Measurements from ENCODE around the gene VCAN. TPM values are rescaled to one million over a fixed set of nuclear protein-coding genes. Genes with fewer than 3 reads are reported as not detected.

Gene VCAN
- total RNA-seq = 100 to 1,000 TPM in 1 of 2 donors, 10 to 100 TPM in 1; 72.0 to 139 TPM

GRCh38 chr5:83471405-83472212 is at the start of gene VCAN:
TSS of gene VCAN (plus strand) at chr5:83471744. CDS start at chr5:83483519, 11,775 bp downstream.
- Histone ChIP-seq H3K9me3 (no peaks in the 10 kb centered on the region), H3K4me1 (peaks cover 0 to 44% of the 10 kb centered on the region in 2 donors), H3K27me3 (peaks cover 7 to 14% of the 10 kb centered on the region in 2 donors), H3K27ac (peak within 1 kb of the TSS; percentile 74 to 86), H3K4me3 (peak within 1 kb of the TSS; percentile 48 to 56), H3K36me3 (no peaks in the 10 kb centered on the region)
- TF ChIP-seq CTCF (IDR thresholded peaks at IDR 0.05) = no peak
- peak; percentile 90 for DNase-seq (ENCODE audit: low spot score)

- H3K27ac ChIP-seq = no peak overlapping the region
- no peaks in the 10 kb centered on the region for H3K4me1 ChIP-seq
- no peaks in the 10 kb centered on the region for H3K9me3 ChIP-seq
- no peak for DNase-seq (ENCODE audit: low spot score)
- H3K36me3 ChIP-seq = no peaks in the 10 kb centered on the region
- no peak overlapping the region for H3K4me3 ChIP-seq
- no peaks in the 10 kb centered on the region for H3K27me3 ChIP-seq
- TF ChIP-seq CTCF (IDR thresholded peaks at IDR 0.05) = no peak
Observed at GRCh38 chr5:83422284-83422683, 49.3 kb upstream of the VCAN start.

- DNase-seq (ENCODE audit: low spot score) = no peak
- no peaks in the 10 kb centered on the region for H3K36me3 ChIP-seq
- no peaks in the 10 kb centered on the region for H3K9me3 ChIP-seq
- no peaks in the 10 kb centered on the region for H3K4me1 ChIP-seq
- no peak overlapping the region for H3K27ac ChIP-seq
- H3K27me3 ChIP-seq = no peaks in the 10 kb centered on the region
- no peak for TF ChIP-seq CTCF (IDR thresholded peaks at IDR 0.05)
- H3K4me3 ChIP-seq = no peak overlapping the region
Observed at GRCh38 chr5:83426855-83427254, 44.7 kb upstream of the VCAN start.

- Histone ChIP-seq H3K4me3 (no peak overlapping the region), H3K27ac (no peak overlapping the region), H3K4me1 (no peaks in the 10 kb centered on the region), H3K9me3 (no peaks in the 10 kb centered on the region), H3K36me3 (no peaks in the 10 kb centered on the region), H3K27me3 (no peaks in the 10 kb centered on the region)
- TF ChIP-seq CTCF (IDR thresholded peaks at IDR 0.05) = no peak
- no peak for DNase-seq (ENCODE audit: low spot score)
Observed at GRCh38 chr5:83428126-83428525, 43.4 kb upstream of the VCAN start.

GRCh38 chr5:83428890-83429289 is 42.7 kb upstream of the VCAN start:
- no peak for DNase-seq (ENCODE audit: low spot score)
- H3K9me3 ChIP-seq = no peaks in the 10 kb centered on the region
- H3K4me1 ChIP-seq = no peaks in the 10 kb centered on the region
- no peak overlapping the region for H3K27ac ChIP-seq
- no peaks in the 10 kb centered on the region for H3K27me3 ChIP-seq
- no peaks in the 10 kb centered on the region for H3K36me3 ChIP-seq
- no peak overlapping the region for H3K4me3 ChIP-seq
- TF ChIP-seq CTCF (IDR thresholded peaks at IDR 0.05) = no peak
